ENCODE results near the gene RAPGEF3. TPM values are rescaled to one million over a fixed set of nuclear protein-coding genes. Genes with fewer than 3 reads are reported as not detected.

The RAPGEF3 gene
- total and polyA plus RNA-seq, 4 donors, result 8.3 to 40.4 (median 18.9) TPM

DNA sequence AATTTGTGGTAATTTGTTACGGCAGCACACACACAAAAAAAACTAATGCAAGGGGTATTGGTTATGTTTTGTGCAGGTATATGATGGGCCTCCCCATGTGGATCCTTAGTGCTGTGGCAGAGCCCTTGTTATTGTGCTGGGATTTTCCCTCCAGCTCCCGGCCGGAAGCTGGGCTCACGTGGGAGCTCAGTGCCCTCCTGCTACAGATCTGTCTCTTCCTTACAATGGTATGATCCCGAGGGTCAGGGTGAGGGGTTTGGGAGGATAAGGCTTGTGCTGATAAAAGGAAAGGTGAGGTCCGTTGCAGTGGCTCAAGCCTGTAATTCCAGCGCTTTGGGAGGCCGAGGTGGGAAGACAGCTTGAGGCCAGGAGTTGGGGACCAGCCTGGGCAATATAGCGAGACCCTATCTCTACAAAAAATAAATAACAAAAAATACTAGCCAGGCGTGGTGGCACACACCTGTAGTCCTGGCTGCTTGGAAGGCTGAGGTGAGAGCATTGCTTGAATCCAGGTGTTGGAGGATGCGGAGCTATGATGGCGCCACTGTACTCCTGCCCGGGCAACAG, 13.5 kb upstream of the RAPGEF3 start:
- no peak overlapping the region for H3K4me3 ChIP-seq
- H3K36me3 ChIP-seq (ENCODE audit: control insufficient read depth in 4 of 4, insufficient read depth in 4 of 4, low read length in 4 of 4), result no peaks in the 10 kb centered on the region
- H3K27me3 ChIP-seq (ENCODE audit: control insufficient read depth in 3 of 3, insufficient read depth in 3 of 3, low read length in 2 of 3), result peaks cover 0 to 6% (median 0%) of the 10 kb centered on the region in 3 donors
- no peak overlapping the region for H3K27ac ChIP-seq (ENCODE audit: low read depth in 1 of 2, low read length in 1 of 2)
- 75 to 84% methylated on average over 13 of the region's 13 CpGs for whole genome bisulfite sequencing, 2 donors
- no peak for DNase-seq
- no peak for ATAC-seq (ENCODE audit: insufficient read depth, low FRiP score)
- H3K9ac ChIP-seq (ENCODE audit: insufficient read depth in 1 of 2, low read length in 2 of 2), result no peak overlapping the region
- H3K9me3 ChIP-seq (ENCODE audit: control insufficient read depth in 4 of 4, insufficient read depth in 3 of 4, low read length in 3 of 4), result no peaks in the 10 kb centered on the region
- no peak for TF ChIP-seq CTCF (IDR thresholded peaks at IDR 0.05; ENCODE audit: control extremely low read depth, extremely low read depth)
- peaks cover 0 to 32% (median 0%) of the 10 kb centered on the region in 5 donors for H3K4me1 ChIP-seq (ENCODE audit: control insufficient read depth in 5 of 5, insufficient read depth in 5 of 5, low read length in 5 of 5)

- no peak for DNase-seq
- 93 to 94% methylated on average over 6 of the region's 6 CpGs for WGBS, 2 donors
- Histone ChIP-seq H3K4me1 (ENCODE audit: control insufficient read depth in 5 of 5, insufficient read depth in 5 of 5, low read length in 5 of 5) (peaks cover 0 to 23% (median 0%) of the 10 kb centered on the region in 5 donors), H3K27ac (ENCODE audit: low read depth in 1 of 2, low read length in 1 of 2) (no peak overlapping the region), H3K36me3 (ENCODE audit: control insufficient read depth in 4 of 4, insufficient read depth in 4 of 4, low read length in 4 of 4) (no peaks in the 10 kb centered on the region), H3K27me3 (ENCODE audit: control insufficient read depth in 3 of 3, insufficient read depth in 3 of 3, low read length in 2 of 3) (peaks cover 0 to 6% (median 0%) of the 10 kb centered on the region in 3 donors), H3K9ac (ENCODE audit: insufficient read depth in 1 of 2, low read length in 2 of 2) (no peak overlapping the region), H3K4me3 (no peak overlapping the region), H3K9me3 (ENCODE audit: control insufficient read depth in 4 of 4, insufficient read depth in 3 of 4, low read length in 3 of 4) (no peaks in the 10 kb centered on the region)
- TF ChIP-seq CTCF (IDR thresholded peaks at IDR 0.05; ENCODE audit: control extremely low read depth, extremely low read depth), result no peak
- no peak for ATAC-seq (ENCODE audit: insufficient read depth, low FRiP score)
Measured at GRCh38 chr12:47771304-47771703, 12.6 kb upstream of the RAPGEF3 start.

DNA sequence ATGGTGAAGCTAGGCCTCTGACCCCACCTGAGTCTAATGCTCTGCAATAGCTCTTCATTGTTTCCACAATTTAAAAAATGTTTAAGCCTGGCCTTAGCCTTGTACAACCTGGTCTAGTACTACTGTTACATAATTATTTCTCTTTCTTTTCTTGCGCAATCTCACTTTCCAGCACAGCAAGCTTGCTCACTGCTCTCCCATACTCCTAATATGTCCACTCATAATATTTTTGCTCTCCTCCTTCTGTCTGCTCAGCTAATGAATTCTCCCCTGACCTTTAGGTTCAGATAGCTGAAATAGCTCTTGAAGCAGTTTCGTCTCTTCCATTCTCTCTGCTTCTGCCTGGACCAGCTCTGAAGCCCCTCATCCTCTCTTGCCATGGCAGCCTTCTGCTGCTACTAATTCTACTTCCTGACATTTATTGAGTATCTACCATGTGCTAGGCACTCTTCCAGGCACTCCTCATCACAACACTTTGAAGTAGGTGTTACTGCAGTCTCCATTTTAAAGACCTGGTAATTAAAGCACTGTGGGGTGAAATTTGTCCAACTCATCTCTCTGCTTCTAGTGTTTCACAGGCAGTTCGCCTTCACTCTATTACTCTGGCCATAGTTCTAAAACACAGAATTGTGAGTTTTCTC, 11.5 kb upstream of the RAPGEF3 start:
- Histone ChIP-seq H3K9me3 (ENCODE audit: control insufficient read depth in 4 of 4, insufficient read depth in 3 of 4, low read length in 3 of 4) (no peaks in the 10 kb centered on the region), H3K4me1 (ENCODE audit: control insufficient read depth in 5 of 5, insufficient read depth in 5 of 5, low read length in 5 of 5) (peaks cover 0 to 14% (median 0%) of the 10 kb centered on the region in 5 donors), H3K27me3 (ENCODE audit: control insufficient read depth in 3 of 3, insufficient read depth in 3 of 3, low read length in 2 of 3) (peaks cover 0 to 6% (median 0%) of the 10 kb centered on the region in 3 donors), H3K27ac (ENCODE audit: low read depth in 1 of 2, low read length in 1 of 2) (peak overlapping the region in 1 of 2 donors; percentile 64), H3K9ac (ENCODE audit: insufficient read depth in 1 of 2, low read length in 2 of 2) (no peak overlapping the region), H3K4me3 (no peak overlapping the region), H3K36me3 (ENCODE audit: control insufficient read depth in 4 of 4, insufficient read depth in 4 of 4, low read length in 4 of 4) (no peaks in the 10 kb centered on the region)
- DNase-seq (peak in 1 of 3 donors; percentile 58), ATAC-seq (ENCODE audit: insufficient read depth, low FRiP score) (no peak)
- WGBS, 2 donors, result 67 to 74% methylated on average over 3 of the region's 3 CpGs
- no peak for TF ChIP-seq CTCF (IDR thresholded peaks at IDR 0.05; ENCODE audit: control extremely low read depth, extremely low read depth)

All from lung (tissue), 12 donors.